ENCODE data around the gene TMEM18. TPM values are rescaled to one million over a fixed set of nuclear protein-coding genes. Genes with fewer than 3 reads are reported as not detected.
A peak's percentile ranks its signal among the peaks of the same experiment; 100 is the strongest.

TMEM18 gene
- total and polyA plus RNA-seq, 2 of the 13 experiments (the other 11 are each of a cell fraction or from before 2014, with no cell fraction given): 45.9 to 49.4 TPM

DNA sequence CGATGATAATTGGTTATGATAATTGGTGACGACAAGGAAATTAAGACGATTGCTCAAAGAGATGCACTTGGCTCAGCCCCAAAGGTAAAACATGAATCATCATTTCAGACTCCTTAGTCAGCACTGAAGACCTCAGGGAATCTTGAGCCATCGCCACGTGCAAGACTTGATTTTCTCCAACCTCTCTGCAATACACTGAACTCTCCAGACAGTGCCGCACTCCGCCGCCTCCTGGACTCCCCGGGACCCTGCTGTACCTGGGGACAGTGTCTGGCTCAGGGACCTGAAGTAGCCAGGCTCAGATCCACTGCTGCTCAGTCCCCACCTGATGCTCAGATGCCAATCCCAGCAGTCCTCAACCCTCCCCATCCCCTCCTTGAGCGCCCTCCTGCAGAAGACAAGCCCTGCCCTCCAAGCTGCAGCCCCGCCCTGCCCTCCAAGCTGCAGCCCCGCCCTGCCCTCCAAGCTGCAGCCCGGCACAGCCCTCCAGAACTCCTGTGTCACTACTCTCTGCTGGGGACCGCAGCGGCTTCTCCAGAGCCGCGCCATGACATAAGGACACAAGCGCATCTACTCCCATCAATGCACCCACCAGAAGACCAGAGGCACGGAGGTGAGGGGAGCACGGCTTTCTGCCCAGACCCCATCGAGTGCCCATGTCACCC lies 1.1 kb downstream of the TMEM18 start (continued):
- TF ChIP-seq, protein P1, sequence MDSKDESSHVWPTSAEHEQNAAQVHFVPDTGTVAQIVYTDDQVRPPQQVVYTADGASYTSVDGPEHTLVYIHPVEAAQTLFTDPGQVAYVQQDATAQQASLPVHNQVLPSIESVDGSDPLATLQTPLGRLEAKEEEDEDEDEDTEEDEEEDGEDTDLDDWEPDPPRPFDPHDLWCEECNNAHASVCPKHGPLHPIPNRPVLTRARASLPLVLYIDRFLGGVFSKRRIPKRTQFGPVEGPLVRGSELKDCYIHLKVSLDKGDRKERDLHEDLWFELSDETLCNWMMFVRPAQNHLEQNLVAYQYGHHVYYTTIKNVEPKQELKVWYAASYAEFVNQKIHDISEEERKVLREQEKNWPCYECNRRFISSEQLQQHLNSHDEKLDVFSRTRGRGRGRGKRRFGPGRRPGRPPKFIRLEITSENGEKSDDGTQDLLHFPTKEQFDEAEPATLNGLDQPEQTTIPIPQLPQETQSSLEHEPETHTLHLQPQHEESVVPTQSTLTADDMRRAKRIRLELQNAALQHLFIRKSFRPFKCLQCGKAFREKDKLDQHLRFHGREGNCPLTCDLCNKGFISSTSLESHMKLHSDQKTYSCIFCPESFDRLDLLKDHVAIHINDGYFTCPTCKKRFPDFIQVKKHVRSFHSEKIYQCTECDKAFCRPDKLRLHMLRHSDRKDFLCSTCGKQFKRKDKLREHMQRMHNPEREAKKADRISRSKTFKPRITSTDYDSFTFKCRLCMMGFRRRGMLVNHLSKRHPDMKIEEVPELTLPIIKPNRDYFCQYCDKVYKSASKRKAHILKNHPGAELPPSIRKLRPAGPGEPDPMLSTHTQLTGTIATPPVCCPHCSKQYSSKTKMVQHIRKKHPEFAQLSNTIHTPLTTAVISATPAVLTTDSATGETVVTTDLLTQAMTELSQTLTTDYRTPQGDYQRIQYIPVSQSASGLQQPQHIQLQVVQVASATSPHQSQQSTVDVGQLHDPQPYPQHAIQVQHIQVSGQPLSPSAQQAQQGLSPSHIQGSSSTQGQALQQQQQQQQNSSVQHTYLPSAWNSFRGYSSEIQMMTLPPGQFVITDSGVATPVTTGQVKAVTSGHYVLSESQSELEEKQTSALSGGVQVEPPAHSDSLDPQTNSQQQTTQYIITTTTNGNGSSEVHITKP (CRISPR knock-in tag; IDR thresholded peaks at IDR 0.05; ENCODE audit: low read depth): peak; percentile 55; the same call in 1 of the 2 replicates
- TF ChIP-seq ZNF549 (CRISPR knock-in tag; IDR thresholded peaks at IDR 0.05) (no peak), PBX2 (CRISPR knock-in tag; IDR thresholded peaks at IDR 0.05) (no peak), GTF2F1 (IDR thresholded peaks at IDR 0.05; ENCODE audit: low read length) (no peak), FOXK2 (IDR thresholded peaks at IDR 0.05) (no peak), FOXO4 (CRISPR knock-in tag; conservative IDR thresholded peaks at IDR 0.05) (no peak), XBP1 (CRISPR knock-in tag; IDR thresholded peaks at IDR 0.05) (no peak), RAD51 (IDR thresholded peaks at IDR 0.05; ENCODE audit: borderline replicate concordance) (no peak), NFATC3 (CRISPR knock-in tag; IDR thresholded peaks at IDR 0.05) (no peak), SP4 (CRISPR knock-in tag; IDR thresholded peaks at IDR 0.05) (no peak), ZSCAN5A (CRISPR knock-in tag; IDR thresholded peaks at IDR 0.05; ENCODE audit: borderline replicate concordance) (no peak), DMAP1 (CRISPR knock-in tag; IDR thresholded peaks at IDR 0.05) (no peak), ZNF556 (CRISPR knock-in tag; IDR thresholded peaks at IDR 0.05; ENCODE audit: borderline replicate concordance) (no peak; the same call in 1 of the 2 replicates), PAWR (CRISPR knock-in tag; IDR thresholded peaks at IDR 0.05; ENCODE audit: borderline replicate concordance) (no peak)
- TF ChIP-seq, protein P2, sequence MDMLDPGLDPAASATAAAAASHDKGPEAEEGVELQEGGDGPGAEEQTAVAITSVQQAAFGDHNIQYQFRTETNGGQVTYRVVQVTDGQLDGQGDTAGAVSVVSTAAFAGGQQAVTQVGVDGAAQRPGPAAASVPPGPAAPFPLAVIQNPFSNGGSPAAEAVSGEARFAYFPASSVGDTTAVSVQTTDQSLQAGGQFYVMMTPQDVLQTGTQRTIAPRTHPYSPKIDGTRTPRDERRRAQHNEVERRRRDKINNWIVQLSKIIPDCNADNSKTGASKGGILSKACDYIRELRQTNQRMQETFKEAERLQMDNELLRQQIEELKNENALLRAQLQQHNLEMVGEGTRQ (IDR thresholded peaks at IDR 0.05; ENCODE audit: low read depth, low read length): no peak
- TF ChIP-seq, protein P2 (CRISPR knock-in tag; IDR thresholded peaks at IDR 0.05; ENCODE audit: borderline replicate concordance): no peak; the same call in 1 of the 2 replicates
- TF ChIP-seq, protein P3, sequence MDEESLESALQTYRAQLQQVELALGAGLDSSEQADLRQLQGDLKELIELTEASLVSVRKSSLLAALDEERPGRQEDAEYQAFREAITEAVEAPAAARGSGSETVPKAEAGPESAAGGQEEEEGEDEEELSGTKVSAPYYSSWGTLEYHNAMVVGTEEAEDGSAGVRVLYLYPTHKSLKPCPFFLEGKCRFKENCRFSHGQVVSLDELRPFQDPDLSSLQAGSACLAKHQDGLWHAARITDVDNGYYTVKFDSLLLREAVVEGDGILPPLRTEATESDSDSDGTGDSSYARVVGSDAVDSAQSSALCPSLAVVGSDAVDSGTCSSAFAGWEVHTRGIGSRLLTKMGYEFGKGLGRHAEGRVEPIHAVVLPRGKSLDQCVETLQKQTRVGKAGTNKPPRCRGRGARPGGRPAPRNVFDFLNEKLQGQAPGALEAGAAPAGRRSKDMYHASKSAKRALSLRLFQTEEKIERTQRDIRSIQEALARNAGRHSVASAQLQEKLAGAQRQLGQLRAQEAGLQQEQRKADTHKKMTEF (CRISPR knock-in tag; IDR thresholded peaks at IDR 0.05): no peak
- TF ChIP-seq, protein P4, sequence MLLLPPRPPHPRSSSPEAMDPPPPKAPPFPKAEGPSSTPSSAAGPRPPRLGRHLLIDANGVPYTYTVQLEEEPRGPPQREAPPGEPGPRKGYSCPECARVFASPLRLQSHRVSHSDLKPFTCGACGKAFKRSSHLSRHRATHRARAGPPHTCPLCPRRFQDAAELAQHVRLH (CRISPR knock-in tag; IDR thresholded peaks at IDR 0.05; ENCODE audit: borderline replicate concordance, low read depth): 0 out of 2 replicates have a peak, but pooled peaks have one; percentile 30

All from HepG2 (cell line).